Esophagus muscularis mucosa (tissue), 3 donors: ENCODE measurements around the gene PHF2.

Source experiments
- POLR2A ChIP-seq: fragments of 450-650 bp; IDR thresholded peaks from one replicate; pipeline ENCODE4 v1.6.1; 2017; ENCODE audit warnings: antibody characterized with exemption, moderate library complexity, mild to moderate bottlenecking, low read depth
- POLR2AphosphoS5 ChIP-seq, 2 donors: sonication (generic); formaldehyde crosslinking; IDR thresholded peaks; one replicate each; pipeline ENCODE4 v1.6.1; 2017; ENCODE audit warnings: antibody characterized with exemption in 2 of 2
- TF ChIP-seq, protein P1 (sequence below), 3 experiments: fragments of 200-600 bp in 2 of 3; fragments of 450-650 bp in 1 of 3; sonication (generic) in 2 of 3; IDR thresholded peaks; one replicate each; pipeline ENCODE4 v1.5.1; 2017 to 2019; ENCODE audit warnings: antibody characterized with exemption in 3 of 3, mild to moderate bottlenecking in 2 of 3, moderate library complexity in 1 of 3

- TF ChIP-seq, protein P1, sequence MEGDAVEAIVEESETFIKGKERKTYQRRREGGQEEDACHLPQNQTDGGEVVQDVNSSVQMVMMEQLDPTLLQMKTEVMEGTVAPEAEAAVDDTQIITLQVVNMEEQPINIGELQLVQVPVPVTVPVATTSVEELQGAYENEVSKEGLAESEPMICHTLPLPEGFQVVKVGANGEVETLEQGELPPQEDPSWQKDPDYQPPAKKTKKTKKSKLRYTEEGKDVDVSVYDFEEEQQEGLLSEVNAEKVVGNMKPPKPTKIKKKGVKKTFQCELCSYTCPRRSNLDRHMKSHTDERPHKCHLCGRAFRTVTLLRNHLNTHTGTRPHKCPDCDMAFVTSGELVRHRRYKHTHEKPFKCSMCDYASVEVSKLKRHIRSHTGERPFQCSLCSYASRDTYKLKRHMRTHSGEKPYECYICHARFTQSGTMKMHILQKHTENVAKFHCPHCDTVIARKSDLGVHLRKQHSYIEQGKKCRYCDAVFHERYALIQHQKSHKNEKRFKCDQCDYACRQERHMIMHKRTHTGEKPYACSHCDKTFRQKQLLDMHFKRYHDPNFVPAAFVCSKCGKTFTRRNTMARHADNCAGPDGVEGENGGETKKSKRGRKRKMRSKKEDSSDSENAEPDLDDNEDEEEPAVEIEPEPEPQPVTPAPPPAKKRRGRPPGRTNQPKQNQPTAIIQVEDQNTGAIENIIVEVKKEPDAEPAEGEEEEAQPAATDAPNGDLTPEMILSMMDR (IDR thresholded peaks at IDR 0.05) = no peak
- TF ChIP-seq POLR2A (no peak), POLR2AphosphoS5 (IDR thresholded peaks at IDR 0.05) (no peak)
Observed at GRCh38 chr9:93612796-93613154, 36.4 kb downstream of the PHF2 start.
